Uterus (tissue), 4 donors: ENCODE results near the gene RBM5. TPM values are rescaled to one million over a fixed set of nuclear protein-coding genes. Genes with fewer than 3 reads are reported as not detected.

ENCODE experiments used
- DNase-seq, 2 donors: peaks; one replicate each; pipeline ENCODE4 v3.0.0-alpha.2; 2019 to 2020
- H3K27ac ChIP-seq, 2 donors: fragments of 200-600 bp; sonication (generic); 1 replicate in 1 of 2; 2 replicates in 1 of 2; pipeline ENCODE4 v1.5.1; 2016 to 2018
- H3K27me3 ChIP-seq, 2 donors: fragments of 200-600 bp; sonication (generic); one replicate each; pipeline ENCODE4 v1.5.1; 2018 to 2019; ENCODE audit warnings: control low read depth in 1 of 2
- H3K36me3 ChIP-seq, 2 donors: fragments of 200-600 bp; sonication (generic); one replicate each; pipeline ENCODE4 v1.5.1; 2019; ENCODE audit warnings: control low read depth in 1 of 2
- H3K4me1 ChIP-seq, 2 donors: fragments of 200-600 bp; sonication (generic); one replicate each; pipeline ENCODE4 v1.5.1; 2018 to 2019; ENCODE audit warnings: control low read depth in 1 of 2
- H3K4me3 ChIP-seq, 2 donors: fragments of 200-600 bp; sonication (generic); 1 replicate in 1 of 2; 2 replicates in 1 of 2; pipeline ENCODE4 v1.5.1; 2018 to 2019; ENCODE audit warnings: mild to moderate bottlenecking in 1 of 2
- H3K9me3 ChIP-seq, 2 donors: fragments of 200-600 bp; sonication (generic); one replicate each; pipeline ENCODE4 v1.5.1; 2019; ENCODE audit warnings: control low read depth in 1 of 2
- POLR2A ChIP-seq, 2 donors: fragments of 450-650 bp; IDR thresholded peaks; one replicate each; pipeline ENCODE4 v1.6.1; 2016; ENCODE audit warnings: antibody characterized with exemption in 2 of 2, mild to moderate bottlenecking in 1 of 2, moderate library complexity in 1 of 2
- intact Hi-C: fragments of 100-400 bp; cut with DNase I; formaldehyde crosslinking; loops from one replicate; pipeline ENCODE4 v1.15.1; 2023; ENCODE audit warnings: low total_unique reads
- total RNA-seq, 4 donors: library from RNA; depleted of rRNA in 3 of 4; stranded (reverse); fragments of >200 nt in 3 of 4; gene quantifications; one replicate each; pipeline versions ENCODE4 v1.1.0 to v1.2.4, GENCODE V29; 2014 to 2023
- TF ChIP-seq, protein P1 (sequence below), 4 experiments: fragments of 200-600 bp in 2 of 4; fragments of 450-650 bp in 2 of 4; sonication (generic) in 2 of 4; IDR thresholded peaks; one replicate each; pipeline ENCODE4 v1.5.1; 2016 to 2019; ENCODE audit warnings: antibody characterized with exemption in 4 of 4, mild to moderate bottlenecking in 2 of 4, moderate library complexity in 1 of 4
- donor health status: DM: yes; HTN: yes; CAD: no.

Gene RBM5
- total RNA-seq, 4 donors from 2014 or later = 154 to 345 (median 197) TPM

DNA sequence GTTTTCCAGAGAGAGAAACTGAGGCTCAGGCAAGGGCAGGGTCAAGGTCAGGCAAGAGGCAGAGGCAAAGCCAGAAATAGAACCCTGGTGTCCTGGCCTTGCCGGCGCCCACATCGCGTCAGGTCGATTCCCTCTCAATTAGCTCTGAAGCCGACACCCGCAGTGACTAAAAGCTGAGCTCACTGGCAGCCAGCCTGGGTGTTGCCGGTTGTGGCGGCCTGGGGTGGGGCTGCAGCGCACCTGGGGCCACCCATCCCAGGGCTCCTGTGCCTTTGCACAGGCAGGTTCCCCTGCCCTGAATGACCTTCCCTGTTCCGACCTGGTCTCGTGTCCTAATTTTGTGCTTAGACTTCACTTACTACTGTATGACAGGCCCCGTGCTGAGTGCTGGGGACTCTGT is 72.6 kb downstream of the RBM5 start:
- Histone ChIP-seq H3K27me3 (no peaks in the 10 kb centered on the region), H3K9me3 (no peaks in the 10 kb centered on the region), H3K27ac (peak overlapping the region; percentile 81 to 84), H3K4me1 (peaks cover 12 to 50% of the 10 kb centered on the region in 2 donors), H3K36me3 (no peaks in the 10 kb centered on the region), H3K4me3 (no peak overlapping the region)
- no peak for DNase-seq
- TF ChIP-seq, protein P1, sequence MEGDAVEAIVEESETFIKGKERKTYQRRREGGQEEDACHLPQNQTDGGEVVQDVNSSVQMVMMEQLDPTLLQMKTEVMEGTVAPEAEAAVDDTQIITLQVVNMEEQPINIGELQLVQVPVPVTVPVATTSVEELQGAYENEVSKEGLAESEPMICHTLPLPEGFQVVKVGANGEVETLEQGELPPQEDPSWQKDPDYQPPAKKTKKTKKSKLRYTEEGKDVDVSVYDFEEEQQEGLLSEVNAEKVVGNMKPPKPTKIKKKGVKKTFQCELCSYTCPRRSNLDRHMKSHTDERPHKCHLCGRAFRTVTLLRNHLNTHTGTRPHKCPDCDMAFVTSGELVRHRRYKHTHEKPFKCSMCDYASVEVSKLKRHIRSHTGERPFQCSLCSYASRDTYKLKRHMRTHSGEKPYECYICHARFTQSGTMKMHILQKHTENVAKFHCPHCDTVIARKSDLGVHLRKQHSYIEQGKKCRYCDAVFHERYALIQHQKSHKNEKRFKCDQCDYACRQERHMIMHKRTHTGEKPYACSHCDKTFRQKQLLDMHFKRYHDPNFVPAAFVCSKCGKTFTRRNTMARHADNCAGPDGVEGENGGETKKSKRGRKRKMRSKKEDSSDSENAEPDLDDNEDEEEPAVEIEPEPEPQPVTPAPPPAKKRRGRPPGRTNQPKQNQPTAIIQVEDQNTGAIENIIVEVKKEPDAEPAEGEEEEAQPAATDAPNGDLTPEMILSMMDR (IDR thresholded peaks at IDR 0.05) = no peak
- TF ChIP-seq POLR2A (IDR thresholded peaks at IDR 0.05) = no peak
- intact Hi-C loops = no loop called here

DNA sequence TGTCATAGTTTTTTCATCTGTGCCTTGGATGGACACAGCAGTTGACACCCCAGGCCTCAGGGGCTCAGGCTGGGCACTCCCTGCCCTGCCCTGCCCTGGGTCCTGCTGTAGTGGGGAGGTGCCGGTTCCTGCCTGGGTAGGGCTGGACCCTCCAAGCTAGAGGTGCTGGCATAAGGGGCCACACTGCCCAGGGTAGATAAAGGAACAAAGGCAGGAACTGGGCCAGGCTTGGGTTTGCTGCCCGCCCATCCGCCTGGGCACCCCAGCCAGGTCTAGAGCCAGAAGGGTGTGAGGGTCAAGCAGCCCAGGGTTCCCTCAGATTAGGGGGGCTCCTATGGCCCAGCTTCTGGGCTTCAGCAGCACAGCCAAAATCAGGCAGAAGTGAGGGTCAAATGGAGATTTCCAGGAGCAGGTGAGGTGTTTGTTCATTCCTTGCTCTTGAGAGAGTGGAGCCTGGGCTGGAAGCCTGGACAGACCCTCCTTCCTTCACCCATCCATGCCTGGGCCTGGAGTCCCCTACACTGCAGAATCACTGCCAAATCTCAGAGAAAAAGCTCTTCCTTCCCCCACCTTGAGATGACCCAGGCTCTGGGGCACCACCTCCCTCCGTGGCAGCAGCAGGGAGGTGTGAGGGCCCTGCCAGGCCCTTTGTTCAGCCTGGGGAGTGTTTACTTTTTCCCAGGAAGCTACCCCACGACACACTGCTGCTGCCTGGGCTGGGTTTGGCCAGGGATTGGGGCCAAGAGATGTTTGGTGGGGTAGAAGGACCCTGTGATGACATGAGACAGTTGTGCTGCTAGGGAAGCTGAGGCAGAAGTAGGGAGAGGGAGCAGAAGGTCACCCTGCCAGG is 73.5 kb downstream of the RBM5 start:
- peaks cover 17 to 59% of the 10 kb centered on the region in 2 donors for H3K4me1 ChIP-seq
- H3K27ac ChIP-seq = peak overlapping the region; percentile 81 to 84
- intact Hi-C loops = no loop called here

GRCh38 chr3:50163572-50164455 is 75.1 kb downstream of the RBM5 start:
- H3K9me3 ChIP-seq = no peaks in the 10 kb centered on the region
- peaks cover 17 to 55% of the 10 kb centered on the region in 2 donors for H3K4me1 ChIP-seq
- H3K36me3 ChIP-seq = no peaks in the 10 kb centered on the region
- TF ChIP-seq POLR2A (IDR thresholded peaks at IDR 0.05) = no peak
- TF ChIP-seq, protein P1 (IDR thresholded peaks at IDR 0.05) = no peak
- intact Hi-C loops = no loop called here
- no peaks in the 10 kb centered on the region for H3K27me3 ChIP-seq
- peak; percentile 86 to 93 for DNase-seq
- H3K27ac ChIP-seq = peak overlapping the region; percentile 81 to 84
- H3K4me3 ChIP-seq = no peak overlapping the region

More for the DNA sequence above, 73.5 kb downstream of the RBM5 start:
- TF ChIP-seq, protein P1 (IDR thresholded peaks at IDR 0.05) = no peak
- TF ChIP-seq POLR2A (IDR thresholded peaks at IDR 0.05) = no peak
- DNase-seq = no peak
- H3K9me3 ChIP-seq = no peaks in the 10 kb centered on the region
- H3K27me3 ChIP-seq = no peaks in the 10 kb centered on the region
- H3K36me3 ChIP-seq = no peaks in the 10 kb centered on the region
- no peak overlapping the region for H3K4me3 ChIP-seq

DNA sequence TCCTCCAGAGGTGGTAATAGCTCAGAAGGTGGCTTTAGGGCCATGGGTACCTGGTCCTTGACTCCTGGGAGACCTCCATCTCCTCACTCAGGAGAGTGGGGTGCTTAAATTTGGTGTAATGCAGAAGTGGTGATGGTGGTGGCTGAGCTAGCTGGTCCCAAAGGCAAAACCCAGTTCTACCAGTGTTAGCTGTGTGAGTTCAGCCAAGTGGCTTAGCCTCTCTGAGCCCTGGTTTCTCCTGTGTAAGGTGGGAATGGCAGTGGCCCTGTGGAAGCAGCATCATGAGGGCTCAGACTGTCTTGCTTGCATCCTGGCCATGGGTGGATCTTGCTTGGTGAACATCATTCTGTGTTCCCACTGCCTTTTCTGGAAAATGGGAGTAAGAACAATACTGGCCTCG is 75.8 kb downstream of the RBM5 start:
- DNase-seq = no peak
- intact Hi-C loops = no loop called here
- Histone ChIP-seq H3K9me3 (no peaks in the 10 kb centered on the region), H3K27me3 (no peaks in the 10 kb centered on the region), H3K36me3 (no peaks in the 10 kb centered on the region), H3K4me3 (no peak overlapping the region), H3K4me1 (peaks cover 17 to 55% of the 10 kb centered on the region in 2 donors), H3K27ac (peak overlapping the region; percentile 81 to 84)
- no peak for TF ChIP-seq POLR2A (IDR thresholded peaks at IDR 0.05)
- TF ChIP-seq, protein P1 (IDR thresholded peaks at IDR 0.05) = no peak
